M059J (cell line): Measurements from ENCODE around the gene TFAP2E. TPM values are rescaled to one million over a fixed set of nuclear protein-coding genes. Genes with fewer than 3 reads are reported as not detected.
A peak's percentile ranks its signal among the peaks of the same experiment; 100 is the strongest.
"Not testable (repeated sequence)": the region's sequence is repeated elsewhere in the genome, so short reads cannot be mapped to it uniquely, and the experiment has no call there.

Source experiments
- DNase-seq: peaks from one replicate; pipeline ENCODE4 v3.0.0-alpha.2; 2012; ENCODE audit warnings: low read depth
- total RNA-seq: library from RNA; depleted of rRNA; stranded (reverse); fragments of >200 nt; shearing (Covaris generic); gene quantifications from 2 replicates; pipeline ENCODE4 v1.2.3, GENCODE V29; 2014

The TFAP2E gene
- total RNA-seq, 1 experiment from 2014 or later, result not detected

GRCh38 chr1:35574125-35574654, 1.1 kb downstream of the TFAP2E start:
- no peak for DNase-seq

DNA sequence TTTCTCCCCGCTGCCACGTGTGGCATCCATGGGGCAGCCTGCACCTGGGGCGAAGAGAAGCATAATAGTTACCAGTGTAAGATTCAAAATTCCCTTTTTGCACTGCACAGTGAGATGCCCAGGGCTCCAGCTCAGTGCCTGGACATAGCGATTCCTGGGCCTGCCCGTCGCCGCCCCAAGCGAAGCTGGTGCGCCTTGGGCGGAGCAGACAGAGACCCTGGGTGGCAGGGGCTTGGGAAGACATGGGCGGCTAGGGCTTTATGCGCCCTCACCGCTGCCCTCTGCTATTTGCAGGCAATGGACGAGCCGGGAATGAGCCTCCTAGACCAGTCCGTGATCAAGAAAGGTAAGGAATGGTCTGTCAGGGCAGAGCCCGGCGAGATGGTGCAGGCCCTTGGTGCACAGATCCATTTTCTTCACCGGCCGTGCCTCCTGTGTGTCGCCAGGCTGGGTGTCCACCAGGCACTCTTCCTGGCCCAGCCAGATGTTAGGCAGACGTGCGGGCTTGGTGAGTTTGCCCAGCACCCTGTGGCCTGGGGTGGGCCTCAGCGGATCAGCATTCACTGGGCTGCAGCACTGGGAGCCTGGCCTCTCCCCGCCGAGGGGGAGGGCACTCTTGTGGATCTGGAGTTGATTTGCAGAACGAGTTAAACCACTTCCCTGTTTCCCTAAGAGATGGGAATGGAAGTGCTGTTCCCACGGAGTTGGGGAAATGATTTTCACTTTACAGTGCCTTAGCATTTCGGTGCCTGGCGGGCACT, 1.7 kb downstream of the TFAP2E start:
- no peak for DNase-seq

DNA sequence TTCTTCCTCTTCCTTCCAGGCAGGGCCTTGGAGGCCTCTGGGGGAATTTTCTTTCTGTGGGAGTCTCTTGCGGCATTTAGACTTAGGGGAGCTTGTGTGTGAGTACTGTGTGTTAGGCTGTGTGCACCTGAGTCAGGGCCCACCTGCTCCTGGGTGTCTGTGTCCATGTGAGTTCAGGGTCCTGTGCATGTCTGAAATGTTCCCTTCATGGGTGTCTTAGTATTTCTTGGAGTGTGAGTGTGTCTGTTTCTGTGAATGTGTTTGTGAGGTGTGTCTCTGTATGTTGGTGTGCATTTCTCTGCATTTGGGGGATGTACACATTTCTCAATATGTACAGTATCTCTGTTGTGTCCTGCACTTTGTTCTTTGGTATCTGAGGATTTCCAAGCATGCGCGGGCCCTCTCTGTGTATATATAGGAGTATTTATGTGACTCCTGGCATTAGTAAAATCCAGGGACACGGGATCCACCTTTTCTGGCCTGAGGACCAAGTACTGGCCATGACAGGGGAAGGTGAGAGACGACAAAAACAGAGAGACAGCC, 2.4 kb downstream of the TFAP2E start:
- no peak for DNase-seq

DNA sequence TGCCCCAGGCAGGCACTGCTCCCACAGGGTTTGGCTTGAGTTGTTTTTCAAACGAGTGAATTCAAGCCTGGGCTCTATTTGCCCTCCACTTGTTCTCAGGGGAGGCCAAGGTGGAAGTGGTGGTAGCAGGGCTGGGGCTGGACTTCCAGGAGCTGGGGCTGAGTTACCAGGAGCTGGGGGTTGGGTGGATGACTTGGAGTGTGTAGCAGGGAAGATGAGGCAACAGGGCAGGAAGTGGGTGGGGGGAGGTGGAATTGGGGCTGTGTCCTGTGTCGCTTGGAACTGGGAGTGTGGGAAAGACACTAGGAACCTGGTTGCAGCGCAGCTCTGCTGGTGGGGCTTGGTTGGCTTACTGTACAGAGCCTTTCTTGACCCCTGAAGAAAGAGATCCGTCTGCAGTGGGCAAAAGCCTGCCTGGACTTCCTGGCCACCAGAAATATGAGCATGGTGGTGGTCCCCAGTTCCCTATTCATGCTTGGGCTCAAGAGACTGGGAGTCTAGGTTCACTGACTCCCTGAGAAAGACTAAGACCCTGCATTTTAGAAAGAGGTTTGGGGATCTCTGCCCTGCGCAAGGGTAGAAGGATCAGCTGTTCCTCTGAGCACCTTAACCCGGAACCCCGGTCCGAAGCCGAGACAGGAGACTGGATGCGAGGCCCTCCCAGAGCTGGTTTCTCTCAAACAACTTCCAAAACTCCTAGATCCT, 3.1 kb downstream of the TFAP2E start:
- DNase-seq, result no peak

DNA sequence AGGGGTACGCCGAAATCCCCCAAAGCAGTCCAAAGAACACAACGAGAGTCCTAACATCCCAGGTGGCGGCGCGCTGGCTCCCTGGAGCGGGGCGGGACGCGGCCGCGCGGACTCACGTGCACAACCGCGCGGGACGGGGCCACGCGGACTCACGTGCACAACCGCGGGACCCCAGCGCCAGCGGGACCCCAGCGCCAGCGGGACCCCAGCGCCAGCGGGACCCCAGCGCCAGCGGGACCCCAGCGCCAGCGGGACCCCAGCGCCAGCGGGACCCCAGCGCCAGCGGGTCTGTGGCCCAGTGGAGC, 3.6 kb downstream of the TFAP2E start:
- not testable (repeated sequence) for DNase-seq

- DNase-seq, result no peak
Measured at GRCh38 chr1:35577071-35577998, 4.2 kb downstream of the TFAP2E start.

DNA sequence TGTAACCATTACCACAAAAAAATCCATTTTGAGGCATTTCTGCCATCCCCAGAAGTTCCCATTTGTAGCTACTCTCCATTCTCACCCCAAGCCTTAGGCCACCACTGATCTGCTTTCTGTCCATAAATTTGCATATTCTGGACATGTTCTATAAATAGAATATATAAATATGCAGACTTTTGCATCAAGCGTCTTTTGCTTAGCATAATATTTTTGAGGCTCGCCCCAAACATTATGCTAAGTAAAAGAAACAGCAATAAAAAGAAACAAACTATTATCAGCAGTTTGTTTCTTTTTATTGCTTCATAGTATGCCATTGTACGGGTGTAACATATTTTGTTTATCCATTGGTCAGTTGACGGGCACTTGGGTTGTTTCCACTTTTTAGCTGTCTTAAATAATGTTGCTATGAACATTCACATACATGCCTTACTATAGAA, 7.9 kb downstream of the TFAP2E start:
- DNase-seq, result no peak

DNA sequence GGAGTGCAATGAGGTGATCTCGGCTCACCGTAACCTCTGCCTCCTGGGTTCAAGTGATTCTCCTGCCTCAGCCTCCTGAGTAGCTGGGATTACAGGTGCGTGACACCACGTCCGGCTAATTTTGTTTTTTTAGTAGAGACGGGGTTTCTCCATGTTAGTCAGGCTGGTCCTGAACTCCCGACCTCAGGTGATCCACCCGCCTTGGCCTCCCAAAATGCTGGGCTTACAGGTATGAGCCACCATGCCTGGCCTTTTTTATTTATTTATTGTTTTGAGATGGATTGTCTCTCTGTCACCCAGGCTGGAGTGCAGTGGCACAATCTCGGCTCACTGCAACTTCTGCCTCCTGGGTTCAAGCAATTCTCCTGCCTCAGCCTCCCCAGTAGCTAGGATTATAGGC, 8.5 kb downstream of the TFAP2E start:
- DNase-seq, result not testable (repeated sequence)

DNA sequence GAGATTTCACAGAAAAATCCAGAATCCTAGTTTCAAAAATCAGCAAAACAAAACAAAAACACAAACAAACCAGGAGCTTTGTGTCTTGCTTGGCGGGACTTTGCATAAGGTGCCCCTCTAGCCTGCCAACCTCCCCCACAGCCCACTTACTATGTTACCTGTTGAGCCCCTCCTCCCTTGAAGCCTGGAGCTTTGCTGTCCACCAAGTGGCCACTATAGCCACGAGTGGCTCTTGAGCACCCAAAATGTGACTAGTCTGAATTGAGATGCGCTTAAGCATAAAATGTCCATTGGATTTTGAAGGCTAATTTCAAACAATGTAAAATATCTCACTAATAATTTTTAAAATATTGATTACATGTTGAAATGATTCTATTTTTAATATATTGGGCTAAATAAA, 12.2 kb downstream of the TFAP2E start:
- no peak for DNase-seq

GRCh38 chr1:35585805-35586204, 12.7 kb downstream of the TFAP2E start:
- DNase-seq, result not testable (repeated sequence)

- no peak for DNase-seq
Measured at GRCh38 chr1:35586808-35587207, 13.7 kb downstream of the TFAP2E start.

- no peak for DNase-seq
Measured at GRCh38 chr1:35587736-35588135, 14.6 kb downstream of the TFAP2E start.

GRCh38 chr1:35588197-35588910, 15.2 kb downstream of the TFAP2E start:
- no peak for DNase-seq

GRCh38 chr1:35589516-35590427, 16.7 kb downstream of the TFAP2E start:
- no peak for DNase-seq

DNA sequence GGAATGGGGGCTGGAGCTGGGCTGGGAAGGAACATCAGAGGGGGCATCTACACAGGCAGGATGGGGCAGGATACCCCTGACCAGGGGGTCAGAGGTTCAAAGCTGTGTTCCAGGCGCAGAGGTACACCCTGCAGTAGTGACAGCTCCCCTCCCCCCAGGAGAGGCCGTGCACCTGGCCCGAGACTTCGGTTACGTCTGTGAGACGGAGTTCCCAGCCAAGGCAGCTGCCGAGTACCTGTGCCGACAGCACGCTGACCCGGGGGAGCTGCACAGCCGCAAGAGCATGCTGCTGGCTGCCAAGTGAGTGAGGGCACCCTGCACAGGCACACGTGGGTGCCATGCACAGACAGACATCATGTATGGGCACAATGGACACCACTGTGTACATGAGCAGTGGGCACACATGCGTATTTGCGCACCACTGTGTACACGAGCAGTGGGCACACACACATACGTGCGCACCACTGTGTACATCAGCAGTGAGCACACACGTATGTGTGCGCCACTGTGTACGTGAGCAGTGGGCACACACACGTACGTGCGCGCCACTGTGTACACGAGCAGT, 17.4 kb downstream of the TFAP2E start:
- DNase-seq, result no peak

DNA sequence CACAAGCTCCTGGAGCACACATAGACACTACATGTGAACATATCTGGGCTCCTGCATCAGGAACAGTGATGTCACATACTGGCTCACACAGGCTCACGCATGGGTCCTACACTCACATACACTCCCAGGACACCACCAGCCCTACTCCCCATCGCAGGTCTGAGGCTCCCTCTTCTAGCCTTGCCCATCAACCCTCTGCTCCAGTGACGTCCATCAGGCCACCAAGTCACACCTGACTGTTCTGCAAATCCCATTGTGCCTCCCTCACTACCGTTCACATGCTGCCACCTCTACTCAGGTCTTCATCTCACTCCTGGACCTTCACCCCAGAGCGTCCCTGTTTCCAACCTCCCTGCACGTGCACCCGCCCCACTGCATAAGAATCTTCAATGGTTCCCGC, 18.1 kb downstream of the TFAP2E start:
- DNase-seq, result no peak

DNA sequence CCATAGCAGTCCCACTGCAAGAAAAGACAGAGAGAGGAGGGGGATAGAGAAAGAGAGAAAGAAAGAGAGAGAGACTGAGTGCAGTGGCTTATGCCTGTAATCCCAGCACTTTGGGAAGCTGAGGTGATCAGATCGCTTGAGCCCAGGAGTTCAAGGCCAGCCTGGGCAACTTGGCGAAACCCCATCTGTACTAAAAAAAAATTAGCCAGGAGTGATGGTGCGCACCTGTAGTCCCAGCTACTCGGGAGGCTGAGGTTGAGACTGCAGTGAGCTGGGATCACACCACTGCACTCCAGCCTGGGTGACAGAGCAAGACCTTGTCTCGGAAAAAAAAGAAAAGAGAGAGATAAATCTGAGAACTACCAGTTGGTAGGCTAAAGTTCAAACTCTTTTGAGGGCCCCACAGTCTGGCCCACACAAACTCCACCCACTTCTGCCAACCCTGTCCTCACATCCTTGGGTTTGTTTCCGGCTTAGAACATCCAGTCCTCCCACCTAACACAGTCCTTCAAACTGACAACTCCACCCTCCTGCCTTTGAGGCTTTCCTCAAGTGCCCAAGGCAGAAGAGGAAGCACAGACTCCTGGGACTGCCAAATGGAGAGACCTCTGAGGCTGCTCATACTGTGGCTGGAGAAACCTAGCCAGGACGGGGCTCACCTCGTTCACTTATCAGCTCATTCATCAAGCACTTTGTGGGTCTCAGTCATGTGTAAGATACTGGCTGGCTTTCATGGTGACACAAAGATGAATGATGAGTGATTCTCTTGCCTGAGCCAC, 20.1 kb downstream of the TFAP2E start:
- DNase-seq, result peak; percentile 58

DNA sequence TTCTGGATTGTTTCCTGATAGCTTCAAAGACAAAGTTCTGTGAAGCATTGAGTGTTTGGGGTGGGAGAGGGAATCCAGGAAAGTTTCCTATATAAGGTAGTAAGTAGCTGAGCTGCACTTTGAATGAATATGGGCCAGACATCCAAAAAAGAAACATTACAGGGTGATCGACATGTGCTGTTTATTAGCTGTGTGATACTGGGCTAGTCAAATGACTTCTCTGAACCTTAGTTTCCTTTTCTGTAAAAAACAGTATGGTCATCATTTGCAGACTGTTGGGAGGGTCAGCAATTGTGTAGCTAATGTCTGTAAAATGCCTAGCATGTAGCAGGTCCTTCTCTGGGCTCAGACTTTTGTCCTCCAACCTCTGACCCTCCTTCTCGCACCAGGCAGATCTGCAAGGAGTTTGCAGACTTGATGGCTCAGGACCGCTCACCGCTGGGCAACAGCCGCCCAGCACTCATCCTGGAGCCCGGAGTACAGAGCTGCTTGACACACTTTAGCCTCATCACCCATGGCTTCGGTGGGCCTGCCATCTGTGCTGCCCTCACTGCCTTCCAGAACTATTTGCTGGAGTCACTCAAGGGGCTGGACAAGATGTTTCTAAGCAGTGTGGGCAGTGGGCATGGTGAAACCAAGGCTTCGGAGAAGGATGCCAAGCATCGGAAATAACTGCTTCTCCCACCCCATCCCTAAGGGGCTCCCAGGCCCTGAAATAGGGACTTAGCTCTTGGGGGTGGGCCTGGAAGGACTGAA, 21.1 kb downstream of the TFAP2E start:
- no peak for DNase-seq
